Liver (tissue), 3 donors: ENCODE data around the gene ERICH2.

Experiments used
- CTCF ChIP-seq: fragments of 150-350 bp; IDR thresholded peaks from 2 replicates; pipeline ENCODE4 v1.5.1; 2017; ENCODE audit warnings: improper control_type of control experiment, low read depth, low read length; ENCODE audit not compliant: missing input control
- JUND ChIP-seq, 2 donors: IDR thresholded peaks; 2 replicates each; pipeline ENCODE4 v1.6.1; 2016; ENCODE audit warnings: antibody characterized with exemption in 2 of 2
- MAX ChIP-seq: IDR thresholded peaks from 2 replicates; pipeline ENCODE4 v1.6.1; 2016; ENCODE audit warnings: antibody characterized with exemption
- REST ChIP-seq: IDR thresholded peaks from 2 replicates; pipeline ENCODE4 v1.6.1; 2016; ENCODE audit warnings: antibody characterized with exemption, mild to moderate bottlenecking
- RXRA ChIP-seq, 2 donors: IDR thresholded peaks; 2 replicates each; pipeline ENCODE4 v1.6.1; 2017 to 2018; ENCODE audit warnings: antibody characterized with exemption in 2 of 2, mild to moderate bottlenecking in 1 of 2
- SP1 ChIP-seq: IDR thresholded peaks from 2 replicates; pipeline ENCODE4 v1.6.1; 2018; ENCODE audit warnings: antibody characterized with exemption, mild to moderate bottlenecking
- TAF1 ChIP-seq: conservative IDR thresholded peaks from 2 replicates; pipeline ENCODE4 v1.6.1; 2016; ENCODE audit warnings: antibody characterized with exemption, mild to moderate bottlenecking
- YY1 ChIP-seq: IDR thresholded peaks from 2 replicates; pipeline ENCODE4 v1.6.1; 2016; ENCODE audit warnings: antibody characterized with exemption, mild to moderate bottlenecking
- ZBTB33 ChIP-seq: IDR thresholded peaks from 2 replicates; pipeline ENCODE4 v1.6.1; 2016; ENCODE audit warnings: antibody characterized with exemption
- donor health status: healthy.
- donor health status: healthy.

- TF ChIP-seq CTCF (no peak), ZBTB33 (no peak), SP1 (no peak), MAX (no peak), YY1 (no peak), JUND (IDR thresholded peaks at IDR 0.05) (no peak), RXRA (IDR thresholded peaks at IDR 0.05) (no peak), TAF1 (no peak), REST (no peak)
Observed at GRCh38 chr2:170831115-170831514, 60.9 kb downstream of the ERICH2 start.
